Vagina (tissue), 2 donors: Measurements from ENCODE around the gene ABHD12.

Experiments used
- CTCF ChIP-seq, 3 experiments: fragments of 450-650 bp in 2 of 3; fragments of 200-600 bp in 1 of 3; sonication (generic) in 1 of 3; IDR thresholded peaks; one replicate each; pipeline ENCODE4 v1.5.1; 2017 to 2019; ENCODE audit warnings: antibody characterized with exemption in 3 of 3, mild to moderate bottlenecking in 2 of 3, moderate library complexity in 2 of 3
- POLR2A ChIP-seq, 2 donors: fragments of 450-650 bp; IDR thresholded peaks; one replicate each; pipeline ENCODE4 v1.6.1; 2017; ENCODE audit warnings: antibody characterized with exemption in 2 of 2, mild to moderate bottlenecking in 2 of 2, moderate library complexity in 2 of 2
- POLR2AphosphoS5 ChIP-seq, 2 donors: sonication (generic); formaldehyde crosslinking; IDR thresholded peaks; one replicate each; pipeline ENCODE4 v1.9.0; 2017; ENCODE audit warnings: antibody characterized with exemption in 2 of 2, mild to moderate bottlenecking in 2 of 2, low read depth in 1 of 2; ENCODE audit not compliant: insufficient read depth in 1 of 2

- no peak for TF ChIP-seq CTCF (IDR thresholded peaks at IDR 0.05)
- no peak for TF ChIP-seq POLR2A (IDR thresholded peaks at IDR 0.05)
- no peak for TF ChIP-seq POLR2AphosphoS5 (IDR thresholded peaks at IDR 0.05; ENCODE audit: insufficient read depth in 1 of 2, low read depth in 1 of 2)
Measured at GRCh38 chr20:25319241-25320034, 71.2 kb downstream of the ABHD12 start.
